Measurements from ENCODE around the gene C16orf95. TPM values are rescaled to one million over a fixed set of nuclear protein-coding genes. Genes with fewer than 3 reads are reported as not detected.
A peak's percentile ranks its signal among the peaks of the same experiment; 100 is the strongest.

Gene C16orf95
- total RNA-seq, 1 donor from 2014 or later: 4.7 TPM

DNA sequence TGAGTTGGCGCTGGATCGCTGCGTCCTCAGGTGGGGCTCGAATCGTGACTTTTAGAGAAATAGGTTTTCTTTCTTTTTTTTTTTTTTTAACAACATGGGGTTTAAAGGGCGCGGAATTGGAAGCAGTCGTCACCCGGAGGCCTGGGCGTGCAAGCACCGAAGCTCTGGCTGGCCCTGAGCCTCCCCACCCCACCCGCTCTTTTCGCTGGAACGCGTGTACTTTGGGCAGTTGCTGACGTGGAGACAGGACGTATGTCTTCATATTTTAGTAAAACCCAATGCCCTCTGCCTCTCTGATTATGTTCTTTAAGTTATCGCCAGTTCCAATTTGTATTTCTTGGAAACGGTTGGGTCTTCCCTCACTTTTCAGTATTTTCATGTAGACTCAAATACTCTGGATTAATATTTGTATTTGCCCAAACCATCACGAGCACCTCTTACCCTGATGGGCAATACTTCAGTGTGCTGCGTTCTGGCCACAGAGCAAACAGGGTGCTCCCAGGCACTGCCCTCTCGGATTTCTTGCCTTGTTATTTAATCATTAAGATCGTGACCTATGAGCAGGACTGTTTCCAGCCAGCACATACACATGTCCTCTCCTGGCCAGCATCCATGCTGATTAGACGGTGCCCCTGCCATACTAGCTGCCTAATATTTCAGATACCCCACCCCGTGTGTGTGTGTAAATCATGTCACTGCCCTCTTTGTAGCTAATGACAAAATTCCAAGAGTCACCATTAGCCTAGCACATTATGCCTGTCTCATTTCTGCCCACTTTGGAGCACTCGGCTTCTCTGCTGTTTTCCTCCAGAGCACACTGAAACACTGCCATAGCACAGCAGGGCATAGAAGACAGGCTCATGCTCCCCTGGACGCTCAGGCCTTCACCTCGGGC lies 805 bp upstream of the C16orf95 start:
- H3K4me3 Mint-ChIP-seq (ENCODE audit: low read depth): peak overlapping the region; percentile 89
- no peaks in the 10 kb centered on the region for H3K27me3 Mint-ChIP-seq
- H3K4me1 Mint-ChIP-seq (ENCODE audit: low read depth): peaks cover 9% of the 10 kb centered on the region
- no peaks in the 10 kb centered on the region for H3K36me3 Mint-ChIP-seq (ENCODE audit: insufficient read depth)
- peak overlapping the region; percentile 99 for H3K27ac Mint-ChIP-seq
- TF ChIP-seq, protein P1, sequence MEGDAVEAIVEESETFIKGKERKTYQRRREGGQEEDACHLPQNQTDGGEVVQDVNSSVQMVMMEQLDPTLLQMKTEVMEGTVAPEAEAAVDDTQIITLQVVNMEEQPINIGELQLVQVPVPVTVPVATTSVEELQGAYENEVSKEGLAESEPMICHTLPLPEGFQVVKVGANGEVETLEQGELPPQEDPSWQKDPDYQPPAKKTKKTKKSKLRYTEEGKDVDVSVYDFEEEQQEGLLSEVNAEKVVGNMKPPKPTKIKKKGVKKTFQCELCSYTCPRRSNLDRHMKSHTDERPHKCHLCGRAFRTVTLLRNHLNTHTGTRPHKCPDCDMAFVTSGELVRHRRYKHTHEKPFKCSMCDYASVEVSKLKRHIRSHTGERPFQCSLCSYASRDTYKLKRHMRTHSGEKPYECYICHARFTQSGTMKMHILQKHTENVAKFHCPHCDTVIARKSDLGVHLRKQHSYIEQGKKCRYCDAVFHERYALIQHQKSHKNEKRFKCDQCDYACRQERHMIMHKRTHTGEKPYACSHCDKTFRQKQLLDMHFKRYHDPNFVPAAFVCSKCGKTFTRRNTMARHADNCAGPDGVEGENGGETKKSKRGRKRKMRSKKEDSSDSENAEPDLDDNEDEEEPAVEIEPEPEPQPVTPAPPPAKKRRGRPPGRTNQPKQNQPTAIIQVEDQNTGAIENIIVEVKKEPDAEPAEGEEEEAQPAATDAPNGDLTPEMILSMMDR (IDR thresholded peaks at IDR 0.05; ENCODE audit: unreplicated experiment): no peak
- DNase-seq (ENCODE audit: low spot score, unreplicated experiment): no peak
- H3K9me3 Mint-ChIP-seq (ENCODE audit: low read depth): no peaks in the 10 kb centered on the region

DNA sequence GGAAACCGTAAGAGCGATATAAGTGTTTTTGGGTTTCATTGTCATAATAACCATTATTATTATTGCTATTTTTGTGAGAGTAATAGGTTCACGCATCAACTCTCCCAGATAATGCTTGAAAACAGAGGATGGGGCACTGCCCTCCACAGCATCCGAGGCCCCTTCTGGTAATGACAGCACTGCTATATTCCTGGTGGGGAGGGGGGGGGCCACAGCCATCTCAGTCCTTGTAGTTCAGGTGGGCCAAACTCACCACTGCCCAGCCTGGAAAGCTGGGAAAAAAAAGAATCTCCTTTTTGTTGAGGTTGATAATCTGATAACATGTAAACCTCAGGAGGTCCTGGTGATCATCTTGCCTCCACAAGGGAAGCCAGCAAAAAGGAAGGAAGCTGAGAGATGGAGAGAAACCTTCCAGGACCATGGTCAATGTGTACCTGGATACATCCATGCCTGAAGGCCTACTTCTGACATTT lies 706 bp downstream of the C16orf95 start:
- H3K27me3 Mint-ChIP-seq: no peaks in the 10 kb centered on the region

DNA sequence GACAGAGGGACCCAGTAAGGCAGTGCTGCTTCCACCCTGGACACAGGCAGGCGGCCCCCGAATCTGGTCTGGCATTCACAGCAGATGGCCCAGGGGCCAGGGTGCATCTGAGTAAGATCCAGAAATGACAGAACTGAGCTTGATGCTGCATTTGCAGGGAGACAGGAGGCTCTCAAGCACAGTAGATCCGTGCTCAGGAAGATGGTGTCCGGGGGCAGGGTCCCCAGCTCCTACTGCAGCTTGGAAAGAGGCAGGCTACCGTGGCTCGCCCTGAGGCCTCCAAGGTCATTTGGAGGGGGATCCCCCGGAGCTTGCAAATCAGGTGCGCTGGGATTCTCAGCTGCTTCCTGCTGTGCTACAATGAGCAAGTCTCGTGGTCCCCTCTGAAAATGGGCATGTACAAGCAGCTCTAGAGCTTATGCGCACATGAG lies 2.2 kb downstream of the C16orf95 start:
- Mint-ChIP-seq H3K4me1 (ENCODE audit: low read depth) (peaks cover 9% of the 10 kb centered on the region), H3K27me3 (no peaks in the 10 kb centered on the region), H3K9me3 (ENCODE audit: low read depth) (no peaks in the 10 kb centered on the region), H3K4me3 (ENCODE audit: low read depth) (no peak overlapping the region), H3K27ac (no peak overlapping the region), H3K36me3 (ENCODE audit: insufficient read depth) (no peaks in the 10 kb centered on the region)
- no peak for DNase-seq (ENCODE audit: low spot score, unreplicated experiment)
- TF ChIP-seq, protein P1 (IDR thresholded peaks at IDR 0.05; ENCODE audit: unreplicated experiment): no peak

More for the DNA sequence above, 706 bp downstream of the C16orf95 start:
- no peaks in the 10 kb centered on the region for H3K9me3 Mint-ChIP-seq (ENCODE audit: low read depth)
- peak overlapping the region; percentile 99 for H3K27ac Mint-ChIP-seq
- H3K4me3 Mint-ChIP-seq (ENCODE audit: low read depth): peak overlapping the region; percentile 89
- H3K36me3 Mint-ChIP-seq (ENCODE audit: insufficient read depth): no peaks in the 10 kb centered on the region
- DNase-seq (ENCODE audit: low spot score, unreplicated experiment): no peak
- TF ChIP-seq, protein P1 (IDR thresholded peaks at IDR 0.05; ENCODE audit: unreplicated experiment): no peak
- H3K4me1 Mint-ChIP-seq (ENCODE audit: low read depth): peaks cover 9% of the 10 kb centered on the region

DNA sequence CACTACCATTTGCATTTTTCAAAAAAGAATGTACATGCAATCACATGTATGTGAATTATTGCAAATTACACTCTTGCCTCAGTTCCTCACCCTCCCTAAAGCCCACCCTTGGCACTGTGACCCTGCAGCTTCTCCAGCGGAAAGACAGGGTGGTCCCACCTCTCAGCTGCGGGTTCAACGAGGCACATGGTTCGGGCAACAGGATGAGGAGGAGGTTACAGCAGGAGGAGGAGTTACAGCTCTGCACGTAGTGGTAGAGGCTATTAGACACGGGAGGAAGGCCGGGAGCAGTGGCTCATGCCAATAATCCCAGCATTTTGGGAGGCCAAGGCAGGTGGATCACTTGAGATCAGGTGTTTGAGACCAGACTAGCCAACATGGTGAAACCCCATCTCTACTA lies 5.2 kb downstream of the C16orf95 start:
- TF ChIP-seq, protein P1 (IDR thresholded peaks at IDR 0.05; ENCODE audit: unreplicated experiment): no peak
- H3K4me3 Mint-ChIP-seq (ENCODE audit: low read depth): no peak overlapping the region
- DNase-seq (ENCODE audit: low spot score, unreplicated experiment): no peak
- peaks cover 4% of the 10 kb centered on the region for H3K36me3 Mint-ChIP-seq (ENCODE audit: insufficient read depth)
- H3K27me3 Mint-ChIP-seq: peaks cover 2% of the 10 kb centered on the region
- H3K4me1 Mint-ChIP-seq (ENCODE audit: low read depth): no peaks in the 10 kb centered on the region
- peaks cover 3% of the 10 kb centered on the region for H3K9me3 Mint-ChIP-seq (ENCODE audit: low read depth)
- H3K27ac Mint-ChIP-seq: no peak overlapping the region

DNA sequence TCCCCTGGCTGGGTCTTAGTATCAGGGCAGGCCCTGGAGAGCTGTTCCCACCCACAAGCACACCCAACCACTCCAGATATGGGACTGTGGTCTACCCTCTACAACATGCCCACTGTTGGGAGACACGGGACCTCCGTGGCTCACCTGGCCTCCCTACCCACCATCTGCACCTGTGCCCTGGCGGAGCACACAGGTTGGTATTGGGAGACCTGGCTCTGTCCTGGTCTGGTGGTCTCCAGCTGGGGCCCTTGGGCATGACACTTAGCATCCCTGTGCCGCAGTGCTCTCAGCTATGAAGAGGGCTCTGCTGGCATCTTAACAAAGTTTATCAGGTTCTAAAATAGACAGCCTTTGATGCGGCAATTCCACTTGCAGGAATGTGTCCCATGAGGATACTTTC lies 5.8 kb downstream of the C16orf95 start:
- Mint-ChIP-seq H3K4me3 (ENCODE audit: low read depth) (no peak overlapping the region), H3K27ac (no peak overlapping the region)

More for the DNA sequence above, 5.8 kb downstream of the C16orf95 start:
- TF ChIP-seq, protein P1 (IDR thresholded peaks at IDR 0.05; ENCODE audit: unreplicated experiment): no peak
- Mint-ChIP-seq H3K4me1 (ENCODE audit: low read depth) (no peaks in the 10 kb centered on the region), H3K36me3 (ENCODE audit: insufficient read depth) (peaks cover 4% of the 10 kb centered on the region), H3K27me3 (peaks cover 3% of the 10 kb centered on the region), H3K9me3 (ENCODE audit: low read depth) (peaks cover 3% of the 10 kb centered on the region)
- no peak for DNase-seq (ENCODE audit: low spot score, unreplicated experiment)
